ENCODE results near the gene CLOCK.

- TF ChIP-seq CTCF (IDR thresholded peaks at IDR 0.05) (no peak), EP300 (IDR thresholded peaks at IDR 0.05) (no peak), POLR2AphosphoS5 (IDR thresholded peaks at IDR 0.05) (no peak)
Observed at GRCh38 chr4:55407119-55407518, 139.6 kb downstream of the CLOCK start.
